ENCODE data around the gene CCDC66. TPM values are rescaled to one million over a fixed set of nuclear protein-coding genes. Genes with fewer than 3 reads are reported as not detected.
A peak's percentile ranks its signal among the peaks of the same experiment; 100 is the strongest.
"Not testable (repeated sequence)": the region's sequence is repeated elsewhere in the genome, so short reads cannot be mapped to it uniquely, and the experiment has no call there.

Gene CCDC66
- total RNA-seq, 1 donor: 36.0 TPM

DNA sequence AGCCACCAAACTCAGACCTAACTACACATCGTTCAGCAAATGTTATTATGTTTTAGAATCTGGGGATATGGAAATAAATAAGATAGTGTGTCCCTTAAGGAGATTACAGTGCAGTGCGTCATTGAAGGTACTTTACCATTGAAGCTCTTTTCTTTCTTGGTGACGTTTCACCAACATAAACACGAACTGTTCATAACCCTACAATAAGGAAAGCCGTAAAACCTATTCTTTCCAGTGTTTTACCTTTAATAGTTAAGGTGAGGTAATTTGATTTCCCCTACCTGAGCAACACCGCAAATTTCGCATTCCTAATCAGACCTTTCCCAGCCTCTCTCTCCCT, 826 bp downstream of the CCDC66 start:
- no peak for DNase-seq (ENCODE audit: low read depth)
- H3K4me3 ChIP-seq (ENCODE audit: low read depth, low read length): peak overlapping the region; percentile 95
- TF ChIP-seq, protein P1, sequence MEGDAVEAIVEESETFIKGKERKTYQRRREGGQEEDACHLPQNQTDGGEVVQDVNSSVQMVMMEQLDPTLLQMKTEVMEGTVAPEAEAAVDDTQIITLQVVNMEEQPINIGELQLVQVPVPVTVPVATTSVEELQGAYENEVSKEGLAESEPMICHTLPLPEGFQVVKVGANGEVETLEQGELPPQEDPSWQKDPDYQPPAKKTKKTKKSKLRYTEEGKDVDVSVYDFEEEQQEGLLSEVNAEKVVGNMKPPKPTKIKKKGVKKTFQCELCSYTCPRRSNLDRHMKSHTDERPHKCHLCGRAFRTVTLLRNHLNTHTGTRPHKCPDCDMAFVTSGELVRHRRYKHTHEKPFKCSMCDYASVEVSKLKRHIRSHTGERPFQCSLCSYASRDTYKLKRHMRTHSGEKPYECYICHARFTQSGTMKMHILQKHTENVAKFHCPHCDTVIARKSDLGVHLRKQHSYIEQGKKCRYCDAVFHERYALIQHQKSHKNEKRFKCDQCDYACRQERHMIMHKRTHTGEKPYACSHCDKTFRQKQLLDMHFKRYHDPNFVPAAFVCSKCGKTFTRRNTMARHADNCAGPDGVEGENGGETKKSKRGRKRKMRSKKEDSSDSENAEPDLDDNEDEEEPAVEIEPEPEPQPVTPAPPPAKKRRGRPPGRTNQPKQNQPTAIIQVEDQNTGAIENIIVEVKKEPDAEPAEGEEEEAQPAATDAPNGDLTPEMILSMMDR (IDR thresholded peaks at IDR 0.05; ENCODE audit: insufficient read depth, low read length): no peak

DNA sequence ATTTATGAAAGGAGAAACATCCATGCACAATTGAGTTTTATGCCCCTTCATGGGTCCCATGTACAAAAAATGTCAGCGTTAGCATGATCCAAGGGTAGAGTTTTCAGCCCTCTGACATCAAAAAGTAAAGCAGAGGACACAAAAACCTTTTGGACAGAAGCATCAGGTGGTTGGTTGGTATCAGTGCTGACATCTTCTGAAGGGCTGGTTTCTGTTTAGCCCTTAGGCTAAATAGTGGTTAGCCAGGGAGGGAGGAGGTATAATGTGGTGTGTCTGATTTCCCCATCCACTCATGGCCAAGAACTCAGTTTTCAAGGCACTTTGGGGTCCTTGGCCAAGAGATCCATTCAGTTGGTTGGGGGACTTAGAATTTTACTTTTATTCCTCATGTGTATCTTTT, 16.5 kb downstream of the CCDC66 start:
- TF ChIP-seq, protein P1 (IDR thresholded peaks at IDR 0.05; ENCODE audit: insufficient read depth, low read length): no peak
- no peak overlapping the region for H3K4me3 ChIP-seq (ENCODE audit: low read depth, low read length)
- DNase-seq (ENCODE audit: low read depth): no peak

DNA sequence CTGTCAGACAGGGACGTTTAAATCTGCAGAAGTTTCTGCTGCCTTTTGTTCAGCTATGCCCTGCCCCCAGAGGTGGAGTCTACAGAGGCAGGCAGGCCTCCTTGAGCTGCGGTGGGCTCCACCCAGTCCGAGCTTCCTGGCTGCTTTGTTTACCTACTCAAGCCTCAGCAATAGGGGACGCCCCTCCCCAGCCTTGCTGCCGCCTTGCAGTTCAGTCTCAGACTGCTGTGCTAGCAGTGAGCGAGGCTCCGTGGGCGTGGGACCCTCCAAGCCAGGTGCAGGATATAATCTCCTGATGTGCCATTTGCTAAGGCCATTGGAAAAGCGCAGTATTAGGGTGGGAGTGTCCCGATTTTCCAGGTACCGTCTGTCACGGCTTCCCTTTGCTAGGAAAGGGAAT, 25.0 kb downstream of the CCDC66 start:
- not testable (repeated sequence) for H3K4me3 ChIP-seq (ENCODE audit: low read depth, low read length); DNase-seq (ENCODE audit: low read depth)

DNA sequence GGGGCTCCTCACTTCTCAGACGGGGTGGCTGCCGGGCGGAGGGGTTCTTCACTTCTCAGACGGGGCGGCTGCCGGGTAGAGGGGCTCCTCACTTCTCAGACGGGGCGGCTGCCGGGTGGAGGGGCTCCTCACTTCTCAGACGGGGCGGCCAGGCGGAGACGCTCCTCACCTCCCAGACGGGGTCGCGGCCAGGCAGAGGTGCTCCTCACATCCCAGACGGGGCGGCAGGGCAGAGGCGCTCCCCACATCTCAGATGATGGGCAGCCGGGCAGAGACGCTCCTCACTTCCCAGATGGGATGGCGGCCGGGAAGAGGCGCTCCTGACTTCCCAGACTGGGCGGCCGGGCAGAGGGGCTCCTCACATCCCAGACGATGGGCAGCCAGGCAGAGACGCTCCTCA, 27.3 kb downstream of the CCDC66 start:
- H3K4me3 ChIP-seq (ENCODE audit: low read depth, low read length); DNase-seq (ENCODE audit: low read depth): not testable (repeated sequence)

DNA sequence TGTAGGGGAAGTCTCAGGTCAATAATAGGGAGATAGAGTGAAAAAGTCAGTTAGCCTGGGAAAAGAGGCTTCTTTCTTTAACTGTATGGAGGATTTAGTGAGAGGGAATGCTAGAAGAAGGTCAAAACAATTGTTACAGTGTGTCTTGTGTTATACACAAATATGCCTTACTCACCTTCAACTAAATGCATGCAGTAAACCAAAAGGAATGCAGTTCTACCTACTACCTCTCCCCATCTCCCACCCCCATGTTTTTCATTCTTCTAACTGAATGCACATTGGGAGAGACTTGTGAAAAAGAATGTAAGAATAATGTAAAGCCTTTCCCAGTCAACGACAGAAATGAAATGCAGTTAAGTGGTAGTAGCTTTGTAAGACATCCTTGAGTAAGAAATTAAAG, 33.8 kb downstream of the CCDC66 start:
- TF ChIP-seq, protein P1 (IDR thresholded peaks at IDR 0.05; ENCODE audit: insufficient read depth, low read length): no peak
- no peak for DNase-seq (ENCODE audit: low read depth)
- H3K4me3 ChIP-seq (ENCODE audit: low read depth, low read length): no peak overlapping the region

DNA sequence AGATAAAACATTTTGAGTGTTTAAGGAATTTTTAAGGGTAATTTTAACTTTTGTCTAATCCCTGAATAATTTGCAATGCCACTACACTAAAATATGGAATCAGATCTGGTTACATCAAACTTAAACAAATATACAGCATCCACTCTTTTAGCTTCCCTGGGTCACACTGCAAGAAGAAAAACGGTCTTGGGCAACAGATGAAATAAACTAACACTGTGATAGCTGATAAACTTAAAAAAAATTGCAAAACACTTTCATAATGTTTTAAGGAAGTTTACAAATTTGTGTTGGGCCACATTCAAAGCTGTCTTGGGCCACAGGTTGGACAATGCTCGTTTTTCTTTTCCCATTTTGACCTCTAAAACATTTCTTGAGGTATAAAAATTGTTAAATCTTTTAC, 34.3 kb downstream of the CCDC66 start:
- TF ChIP-seq, protein P1 (IDR thresholded peaks at IDR 0.05; ENCODE audit: insufficient read depth, low read length): no peak
- H3K4me3 ChIP-seq (ENCODE audit: low read depth, low read length): no peak overlapping the region
- DNase-seq (ENCODE audit: low read depth): peak; percentile 25

DNA sequence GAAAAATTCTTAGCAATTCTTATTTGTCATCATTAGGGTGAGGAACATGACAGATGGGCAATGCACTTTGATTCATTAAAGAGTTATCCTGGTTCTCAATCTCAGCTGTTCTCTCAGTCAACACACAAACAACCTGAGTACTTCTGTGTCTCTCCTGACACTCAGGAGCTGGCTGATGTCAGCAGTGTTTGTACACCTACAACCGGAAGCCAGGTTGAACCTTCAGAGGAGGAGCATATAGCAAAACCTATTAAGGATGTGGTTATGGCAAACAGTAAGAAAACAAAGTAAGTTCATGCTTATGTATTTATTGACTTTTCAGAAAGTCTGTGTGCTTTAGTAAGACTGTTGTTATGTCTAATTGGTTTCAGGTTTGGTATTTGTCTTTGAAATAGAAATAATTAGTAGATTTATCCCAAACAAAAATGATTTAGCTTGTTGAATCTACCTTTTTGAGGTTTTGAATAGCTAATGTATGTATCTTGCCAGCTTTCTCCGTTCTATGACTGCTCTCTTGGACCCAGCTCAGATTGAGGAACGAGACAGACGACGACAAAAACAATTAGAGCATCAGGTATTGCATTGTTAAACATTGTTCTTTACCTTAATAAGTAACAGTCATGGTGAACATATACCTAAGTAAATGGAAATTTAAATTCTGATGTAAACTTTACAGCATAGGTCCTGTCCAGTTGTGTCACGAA, 36.6 kb downstream of the CCDC66 start:
- no peak for DNase-seq (ENCODE audit: low read depth)
- no peak overlapping the region for H3K4me3 ChIP-seq (ENCODE audit: low read depth, low read length)
- TF ChIP-seq, protein P1 (IDR thresholded peaks at IDR 0.05; ENCODE audit: insufficient read depth, low read length): no peak
